GM12878 (cell line): ENCODE data around the gene LTN1.

Source experiments
- EP300 ChIP-seq, 2 experiments: fragments of 150-350 bp in 1 of 2; IDR thresholded peaks; 2 replicates each; pipeline ENCODE4 v1.6.1; 2011 to 2012; ENCODE audit warnings: low read depth in 2 of 2, low read length in 2 of 2, borderline replicate concordance in 1 of 2, improper control_type of control experiment in 1 of 2, inconsistent platforms in 1 of 2; ENCODE audit not compliant: control insufficient read depth in 1 of 2
- FOXK2 ChIP-seq: fragments of 450-650 bp; IDR thresholded peaks from 2 replicates; pipeline ENCODE4 v1.6.1; 2017; ENCODE audit warnings: mild to moderate bottlenecking, moderate library complexity
- MYC ChIP-seq: IDR thresholded peaks from 2 replicates; pipeline ENCODE4 v1.6.1; 2011; ENCODE audit warnings: mild to moderate bottlenecking, low read length, moderate library complexity, inconsistent platforms; ENCODE audit not compliant: insufficient read depth, insufficient replicate concordance, insufficient read length, severe bottlenecking
- POLR2A ChIP-seq: IDR thresholded peaks from 2 replicates; pipeline ENCODE4 v1.6.1; 2011; ENCODE audit warnings: low read depth, mild to moderate bottlenecking, low read length
- TF ChIP-seq, protein P1 (sequence below), 3 experiments: IDR thresholded peaks in 2 of 3; conservative IDR thresholded peaks in 1 of 3; 2 replicates each; pipeline ENCODE4 v1.5.1; 2011; ENCODE audit warnings: low read depth in 3 of 3, low read length in 3 of 3, mild to moderate bottlenecking in 3 of 3, control low read depth in 2 of 3, moderate library complexity in 2 of 3, inconsistent platforms in 1 of 3, mixed read lengths in 1 of 3; ENCODE audit not compliant: control insufficient read depth in 2 of 3, insufficient read depth in 1 of 3; ENCODE audit errors: extremely low read depth in 1 of 3
- TF ChIP-seq, protein P2 (sequence below): IDR thresholded peaks from 2 replicates; pipeline ENCODE4 v1.6.1; 2011; ENCODE audit warnings: mild to moderate bottlenecking, low read depth, low read length, moderate library complexity; ENCODE audit not compliant: insufficient replicate concordance

DNA sequence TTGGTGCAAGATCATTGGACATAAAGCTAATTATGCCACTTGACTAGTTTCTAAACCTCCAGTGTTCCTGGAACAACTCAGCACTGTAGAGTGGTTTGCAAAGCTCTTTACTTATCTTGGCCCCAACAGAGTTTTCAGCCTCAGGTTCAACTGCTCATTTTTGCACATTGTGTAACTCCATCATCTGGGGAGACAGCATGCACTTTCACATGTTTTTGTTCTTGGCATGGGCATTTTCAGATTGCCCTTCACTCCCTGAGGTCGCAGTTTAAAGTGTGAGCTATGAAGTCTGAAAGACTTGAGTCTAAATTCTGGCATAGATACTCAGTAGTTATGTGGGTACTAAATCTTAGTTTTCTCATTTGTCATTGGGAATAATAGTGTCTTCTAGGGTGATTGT is 36.8 kb upstream of the LTN1 start:
- no peak for TF ChIP-seq POLR2A
- TF ChIP-seq, protein P1, sequence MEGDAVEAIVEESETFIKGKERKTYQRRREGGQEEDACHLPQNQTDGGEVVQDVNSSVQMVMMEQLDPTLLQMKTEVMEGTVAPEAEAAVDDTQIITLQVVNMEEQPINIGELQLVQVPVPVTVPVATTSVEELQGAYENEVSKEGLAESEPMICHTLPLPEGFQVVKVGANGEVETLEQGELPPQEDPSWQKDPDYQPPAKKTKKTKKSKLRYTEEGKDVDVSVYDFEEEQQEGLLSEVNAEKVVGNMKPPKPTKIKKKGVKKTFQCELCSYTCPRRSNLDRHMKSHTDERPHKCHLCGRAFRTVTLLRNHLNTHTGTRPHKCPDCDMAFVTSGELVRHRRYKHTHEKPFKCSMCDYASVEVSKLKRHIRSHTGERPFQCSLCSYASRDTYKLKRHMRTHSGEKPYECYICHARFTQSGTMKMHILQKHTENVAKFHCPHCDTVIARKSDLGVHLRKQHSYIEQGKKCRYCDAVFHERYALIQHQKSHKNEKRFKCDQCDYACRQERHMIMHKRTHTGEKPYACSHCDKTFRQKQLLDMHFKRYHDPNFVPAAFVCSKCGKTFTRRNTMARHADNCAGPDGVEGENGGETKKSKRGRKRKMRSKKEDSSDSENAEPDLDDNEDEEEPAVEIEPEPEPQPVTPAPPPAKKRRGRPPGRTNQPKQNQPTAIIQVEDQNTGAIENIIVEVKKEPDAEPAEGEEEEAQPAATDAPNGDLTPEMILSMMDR (IDR thresholded peaks at IDR 0.05 in 2 of 3, conservative IDR thresholded peaks at IDR 0.05 in 1 of 3; ENCODE audit: control insufficient read depth in 2 of 3, extremely low read depth in 1 of 3, insufficient read depth in 1 of 3, low read depth in 3 of 3, low read length in 3 of 3) = no peak
- TF ChIP-seq EP300 (IDR thresholded peaks at IDR 0.05; ENCODE audit: borderline replicate concordance in 1 of 2, control insufficient read depth in 1 of 2, low read depth in 2 of 2, low read length in 2 of 2) = no peak
- TF ChIP-seq, protein P2, sequence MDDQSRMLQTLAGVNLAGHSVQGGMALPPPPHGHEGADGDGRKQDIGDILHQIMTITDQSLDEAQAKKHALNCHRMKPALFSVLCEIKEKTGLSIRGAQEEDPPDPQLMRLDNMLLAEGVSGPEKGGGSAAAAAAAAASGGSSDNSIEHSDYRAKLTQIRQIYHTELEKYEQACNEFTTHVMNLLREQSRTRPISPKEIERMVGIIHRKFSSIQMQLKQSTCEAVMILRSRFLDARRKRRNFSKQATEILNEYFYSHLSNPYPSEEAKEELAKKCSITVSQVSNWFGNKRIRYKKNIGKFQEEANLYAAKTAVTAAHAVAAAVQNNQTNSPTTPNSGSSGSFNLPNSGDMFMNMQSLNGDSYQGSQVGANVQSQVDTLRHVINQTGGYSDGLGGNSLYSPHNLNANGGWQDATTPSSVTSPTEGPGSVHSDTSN = no peak
- no peak for TF ChIP-seq MYC
- no peak for TF ChIP-seq FOXK2
